PFSK-1 (cell line): ENCODE measurements around the gene EXOC4.

Experiments
- FOXP2 ChIP-seq: optimal IDR thresholded peaks from 2 replicates; pipeline ENCODE3; 2011; ENCODE audit warnings: borderline replicate concordance, control low read depth, inconsistent platforms; ENCODE audit not compliant: insufficient read depth; ENCODE audit errors: extremely low read length, extremely low read depth
- POLR2AphosphoS5 ChIP-seq: IDR thresholded peaks from 2 replicates; pipeline ENCODE4 v1.6.1; 2012; ENCODE audit warnings: low read depth, mild to moderate bottlenecking, control low read depth, low read length, moderate library complexity
- SIN3A ChIP-seq: IDR thresholded peaks from 2 replicates; pipeline ENCODE4 v1.6.1; 2012; ENCODE audit warnings: mild to moderate bottlenecking, low read length, moderate library complexity, borderline replicate concordance; ENCODE audit not compliant: insufficient read depth
- TAF1 ChIP-seq: IDR thresholded peaks from 2 replicates; pipeline ENCODE4 v1.6.1; 2012; ENCODE audit warnings: low read length, control low read depth, borderline replicate concordance; ENCODE audit not compliant: insufficient read depth
- TF ChIP-seq, protein P1 (sequence below), 2 experiments: IDR thresholded peaks; 2 replicates each; pipeline versions ENCODE4 v1.6.1 to v1.8.0; 2011 to 2012; ENCODE audit warnings: low read depth in 2 of 2, low read length in 2 of 2, control low read depth in 1 of 2, inconsistent platforms in 1 of 2, mild to moderate bottlenecking in 1 of 2, moderate library complexity in 1 of 2; ENCODE audit not compliant: insufficient read depth in 1 of 2

The EXOC4 gene

DNA sequence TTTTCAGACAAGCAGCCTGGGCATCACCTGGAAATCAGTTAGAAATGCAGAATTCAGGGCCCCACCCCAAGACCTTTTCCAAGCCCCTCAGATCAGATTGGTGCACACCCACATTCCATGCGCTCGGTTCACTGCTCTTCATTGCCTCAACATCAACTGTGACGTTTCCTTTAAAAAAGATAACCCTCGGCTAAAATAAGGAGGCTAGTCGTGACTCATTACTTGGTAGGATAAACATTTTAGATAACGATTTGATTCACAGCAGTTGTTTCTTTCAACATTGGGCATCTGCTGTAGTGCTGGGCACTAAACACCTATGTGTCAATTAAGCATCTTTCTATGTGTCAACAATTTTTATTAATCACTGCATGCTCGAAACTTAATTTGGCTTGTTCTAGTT, 683.2 kb downstream of the EXOC4 start:
- no peak for TF ChIP-seq FOXP2
- TF ChIP-seq SIN3A = no peak
- TF ChIP-seq POLR2AphosphoS5 = no peak
- TF ChIP-seq TAF1 = no peak
- TF ChIP-seq, protein P1, sequence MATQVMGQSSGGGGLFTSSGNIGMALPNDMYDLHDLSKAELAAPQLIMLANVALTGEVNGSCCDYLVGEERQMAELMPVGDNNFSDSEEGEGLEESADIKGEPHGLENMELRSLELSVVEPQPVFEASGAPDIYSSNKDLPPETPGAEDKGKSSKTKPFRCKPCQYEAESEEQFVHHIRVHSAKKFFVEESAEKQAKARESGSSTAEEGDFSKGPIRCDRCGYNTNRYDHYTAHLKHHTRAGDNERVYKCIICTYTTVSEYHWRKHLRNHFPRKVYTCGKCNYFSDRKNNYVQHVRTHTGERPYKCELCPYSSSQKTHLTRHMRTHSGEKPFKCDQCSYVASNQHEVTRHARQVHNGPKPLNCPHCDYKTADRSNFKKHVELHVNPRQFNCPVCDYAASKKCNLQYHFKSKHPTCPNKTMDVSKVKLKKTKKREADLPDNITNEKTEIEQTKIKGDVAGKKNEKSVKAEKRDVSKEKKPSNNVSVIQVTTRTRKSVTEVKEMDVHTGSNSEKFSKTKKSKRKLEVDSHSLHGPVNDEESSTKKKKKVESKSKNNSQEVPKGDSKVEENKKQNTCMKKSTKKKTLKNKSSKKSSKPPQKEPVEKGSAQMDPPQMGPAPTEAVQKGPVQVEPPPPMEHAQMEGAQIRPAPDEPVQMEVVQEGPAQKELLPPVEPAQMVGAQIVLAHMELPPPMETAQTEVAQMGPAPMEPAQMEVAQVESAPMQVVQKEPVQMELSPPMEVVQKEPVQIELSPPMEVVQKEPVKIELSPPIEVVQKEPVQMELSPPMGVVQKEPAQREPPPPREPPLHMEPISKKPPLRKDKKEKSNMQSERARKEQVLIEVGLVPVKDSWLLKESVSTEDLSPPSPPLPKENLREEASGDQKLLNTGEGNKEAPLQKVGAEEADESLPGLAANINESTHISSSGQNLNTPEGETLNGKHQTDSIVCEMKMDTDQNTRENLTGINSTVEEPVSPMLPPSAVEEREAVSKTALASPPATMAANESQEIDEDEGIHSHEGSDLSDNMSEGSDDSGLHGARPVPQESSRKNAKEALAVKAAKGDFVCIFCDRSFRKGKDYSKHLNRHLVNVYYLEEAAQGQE (IDR thresholded peaks at IDR 0.05; ENCODE audit: insufficient read depth in 1 of 2, low read depth in 2 of 2, low read length in 2 of 2) = no peak

DNA sequence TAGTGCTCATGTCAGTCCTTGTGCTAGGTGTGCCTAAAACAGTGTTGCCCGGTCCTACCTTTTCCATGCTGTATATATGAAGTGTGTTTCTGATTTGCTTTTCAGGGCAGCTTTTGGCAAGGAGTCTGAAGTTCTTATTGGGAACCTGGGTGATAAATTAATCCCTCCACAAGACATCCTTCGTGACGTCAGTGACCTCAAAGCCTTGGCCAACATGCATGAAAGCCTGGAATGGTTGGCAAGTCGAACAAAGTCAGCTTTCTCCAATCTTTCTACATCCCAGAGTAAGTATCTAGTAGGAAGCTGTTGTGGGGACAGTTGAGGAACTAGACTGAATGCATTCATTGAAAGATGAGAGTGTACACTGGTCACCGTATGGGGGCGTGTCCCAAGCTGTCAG, 684.9 kb downstream of the EXOC4 start:
- TF ChIP-seq FOXP2 (no peak), SIN3A (no peak), TAF1 (no peak), POLR2AphosphoS5 (no peak)
- TF ChIP-seq, protein P1 (IDR thresholded peaks at IDR 0.05; ENCODE audit: insufficient read depth in 1 of 2, low read depth in 2 of 2, low read length in 2 of 2) = no peak

DNA sequence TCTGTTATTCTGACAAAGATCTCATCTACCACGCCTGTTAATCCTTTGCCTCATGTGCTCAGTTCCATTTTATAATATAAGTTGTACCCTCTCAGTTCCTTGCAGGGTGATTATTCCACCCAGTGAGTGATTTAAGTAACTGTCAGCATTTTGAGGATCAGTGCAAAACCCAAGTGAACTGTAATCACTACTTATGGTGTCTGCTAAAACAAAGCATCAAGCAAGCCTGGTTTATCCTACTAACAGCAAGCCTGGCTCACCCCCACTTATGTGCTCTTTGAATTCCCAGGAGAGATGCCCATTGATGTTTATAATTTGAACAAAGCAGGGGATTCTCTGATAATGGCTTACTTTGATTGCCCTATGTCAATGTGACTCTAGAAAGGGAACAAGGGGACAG, 687.5 kb downstream of the EXOC4 start:
- TF ChIP-seq POLR2AphosphoS5 (no peak), TAF1 (no peak), SIN3A (no peak), FOXP2 (no peak)
- TF ChIP-seq, protein P1 (IDR thresholded peaks at IDR 0.05; ENCODE audit: insufficient read depth in 1 of 2, low read depth in 2 of 2, low read length in 2 of 2) = no peak

DNA sequence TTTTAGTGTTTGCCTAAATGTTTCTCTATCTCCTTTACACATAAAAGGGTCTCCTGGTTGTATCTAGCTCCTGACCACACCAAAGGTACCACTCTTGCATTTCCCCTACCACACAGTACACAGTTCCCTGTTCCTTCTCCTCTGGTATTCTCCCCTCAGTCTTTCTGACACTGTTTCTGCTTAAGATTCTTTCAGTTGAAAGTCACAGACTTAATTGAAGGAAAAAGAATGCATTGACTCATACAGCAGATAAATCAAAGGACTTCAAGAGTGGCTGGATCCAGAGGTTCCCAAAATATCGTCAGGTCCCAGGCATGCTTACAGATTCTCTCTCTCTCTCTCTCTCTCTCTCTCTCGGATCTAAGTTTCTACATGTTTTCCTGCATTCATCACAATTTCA, 688.6 kb downstream of the EXOC4 start:
- no peak for TF ChIP-seq SIN3A
- no peak for TF ChIP-seq FOXP2
- TF ChIP-seq, protein P1 (IDR thresholded peaks at IDR 0.05; ENCODE audit: insufficient read depth in 1 of 2, low read depth in 2 of 2, low read length in 2 of 2) = no peak
- no peak for TF ChIP-seq POLR2AphosphoS5
- TF ChIP-seq TAF1 = no peak

DNA sequence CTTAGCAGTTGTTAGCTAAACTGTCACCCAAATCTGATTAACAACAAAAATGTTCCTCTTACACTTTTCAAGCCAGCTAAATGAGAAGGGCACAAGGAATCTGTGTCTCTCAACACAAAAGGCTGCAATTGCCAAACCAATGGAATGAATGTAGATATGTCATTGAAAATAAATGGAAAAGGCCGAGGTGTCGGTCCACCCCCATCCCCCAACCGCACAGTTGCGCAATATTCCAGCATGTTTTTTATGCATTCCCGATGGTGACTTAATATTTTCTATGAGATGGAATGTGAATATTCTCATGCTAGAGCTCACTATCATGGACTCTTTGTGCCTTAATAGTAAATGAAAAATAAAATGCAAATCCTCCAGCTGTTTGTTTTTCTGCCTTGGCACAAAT, 692.6 kb downstream of the EXOC4 start:
- no peak for TF ChIP-seq FOXP2
- TF ChIP-seq, protein P1 (IDR thresholded peaks at IDR 0.05; ENCODE audit: insufficient read depth in 1 of 2, low read depth in 2 of 2, low read length in 2 of 2) = no peak
- TF ChIP-seq TAF1 = no peak
- TF ChIP-seq SIN3A = no peak
- TF ChIP-seq POLR2AphosphoS5 = no peak
